ENCODE measurements around the gene ABHD2. TPM values are rescaled to one million over a fixed set of nuclear protein-coding genes. Genes with fewer than 3 reads are reported as not detected.

The ABHD2 gene
- total RNA-seq, 1 donor from 2014 or later = 53.1 TPM

DNA sequence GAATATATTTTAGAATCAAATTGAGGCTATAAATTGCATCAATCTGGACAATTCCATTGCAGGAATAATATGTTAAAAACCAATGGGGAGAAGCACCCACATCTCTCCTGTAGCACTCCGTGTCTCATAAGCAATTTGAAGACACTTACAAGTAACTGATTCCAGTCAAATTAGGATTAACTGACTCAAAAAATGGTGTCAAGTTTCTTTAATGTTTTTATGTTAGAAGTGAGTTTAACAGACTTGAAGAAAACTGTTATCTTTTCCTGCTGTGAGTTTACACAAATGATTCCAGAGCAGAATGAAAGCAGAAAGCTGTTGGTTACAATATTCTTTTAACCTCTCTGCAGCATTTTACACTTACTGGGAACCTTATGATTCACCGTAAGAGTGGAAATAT lies 109.9 kb downstream of the ABHD2 start:
- H3K27ac Mint-ChIP-seq = peak overlapping the region; percentile 95
- peak overlapping the region; percentile 1 for H3K4me3 Mint-ChIP-seq (ENCODE audit: low read depth)
- peaks cover 38% of the 10 kb centered on the region for H3K4me1 Mint-ChIP-seq (ENCODE audit: low read depth)
- no peaks in the 10 kb centered on the region for H3K27me3 Mint-ChIP-seq
- H3K36me3 Mint-ChIP-seq (ENCODE audit: insufficient read depth) = peaks cover 4% of the 10 kb centered on the region
- DNase-seq (ENCODE audit: low spot score, unreplicated experiment) = no peak
- TF ChIP-seq, protein P1, sequence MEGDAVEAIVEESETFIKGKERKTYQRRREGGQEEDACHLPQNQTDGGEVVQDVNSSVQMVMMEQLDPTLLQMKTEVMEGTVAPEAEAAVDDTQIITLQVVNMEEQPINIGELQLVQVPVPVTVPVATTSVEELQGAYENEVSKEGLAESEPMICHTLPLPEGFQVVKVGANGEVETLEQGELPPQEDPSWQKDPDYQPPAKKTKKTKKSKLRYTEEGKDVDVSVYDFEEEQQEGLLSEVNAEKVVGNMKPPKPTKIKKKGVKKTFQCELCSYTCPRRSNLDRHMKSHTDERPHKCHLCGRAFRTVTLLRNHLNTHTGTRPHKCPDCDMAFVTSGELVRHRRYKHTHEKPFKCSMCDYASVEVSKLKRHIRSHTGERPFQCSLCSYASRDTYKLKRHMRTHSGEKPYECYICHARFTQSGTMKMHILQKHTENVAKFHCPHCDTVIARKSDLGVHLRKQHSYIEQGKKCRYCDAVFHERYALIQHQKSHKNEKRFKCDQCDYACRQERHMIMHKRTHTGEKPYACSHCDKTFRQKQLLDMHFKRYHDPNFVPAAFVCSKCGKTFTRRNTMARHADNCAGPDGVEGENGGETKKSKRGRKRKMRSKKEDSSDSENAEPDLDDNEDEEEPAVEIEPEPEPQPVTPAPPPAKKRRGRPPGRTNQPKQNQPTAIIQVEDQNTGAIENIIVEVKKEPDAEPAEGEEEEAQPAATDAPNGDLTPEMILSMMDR (IDR thresholded peaks at IDR 0.05; ENCODE audit: unreplicated experiment) = no peak
- H3K9me3 Mint-ChIP-seq (ENCODE audit: low read depth) = no peaks in the 10 kb centered on the region

DNA sequence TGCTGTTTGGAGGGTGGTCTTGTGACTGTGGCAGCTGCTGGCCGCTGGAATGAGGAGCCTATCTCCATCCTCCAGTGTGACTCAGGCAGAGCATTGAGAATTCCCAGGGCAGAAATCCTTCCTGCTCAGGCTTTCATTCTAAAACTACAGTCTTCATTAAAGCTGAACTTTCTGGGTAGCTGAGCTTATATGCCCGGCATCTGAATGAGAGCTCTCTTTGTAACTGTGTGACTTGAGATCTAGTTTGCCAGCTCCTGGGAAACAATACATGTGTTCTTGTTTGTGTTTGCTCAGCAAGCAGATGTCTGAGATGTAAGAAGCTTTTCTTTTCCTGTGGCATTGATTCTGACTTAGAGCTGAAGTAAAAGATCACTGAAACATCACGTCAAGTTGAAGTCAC lies 110.7 kb downstream of the ABHD2 start:
- no peak for DNase-seq (ENCODE audit: low spot score, unreplicated experiment)
- peak overlapping the region; percentile 3 for H3K4me3 Mint-ChIP-seq (ENCODE audit: low read depth)
- H3K4me1 Mint-ChIP-seq (ENCODE audit: low read depth) = peaks cover 38% of the 10 kb centered on the region
- no peaks in the 10 kb centered on the region for H3K27me3 Mint-ChIP-seq
- H3K36me3 Mint-ChIP-seq (ENCODE audit: insufficient read depth) = peaks cover 3% of the 10 kb centered on the region
- no peaks in the 10 kb centered on the region for H3K9me3 Mint-ChIP-seq (ENCODE audit: low read depth)
- TF ChIP-seq, protein P1 (IDR thresholded peaks at IDR 0.05; ENCODE audit: unreplicated experiment) = no peak
- peak overlapping the region; percentile 95 for H3K27ac Mint-ChIP-seq

DNA sequence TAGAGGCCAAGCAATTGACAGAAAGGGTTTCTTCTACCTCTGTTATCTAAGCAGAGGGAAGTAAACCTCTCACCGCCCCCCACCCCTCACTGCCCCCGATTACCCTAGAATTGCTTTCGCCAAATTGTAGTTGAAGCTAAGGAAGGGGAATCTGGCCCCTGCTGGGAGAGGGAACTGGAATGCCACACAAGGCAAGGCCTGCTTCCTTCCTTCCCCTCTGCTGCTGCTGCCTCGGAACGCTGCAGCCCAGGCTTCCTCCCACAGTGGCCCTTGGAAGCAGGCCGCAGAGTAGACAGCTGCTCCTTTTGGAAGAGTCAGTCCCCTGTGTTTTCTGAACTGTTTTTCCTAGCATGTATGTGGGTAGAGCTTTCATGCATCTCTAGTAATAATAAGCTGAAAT lies 111.5 kb downstream of the ABHD2 start:
- TF ChIP-seq, protein P1 (IDR thresholded peaks at IDR 0.05; ENCODE audit: unreplicated experiment) = no peak
- peaks cover 38% of the 10 kb centered on the region for H3K4me1 Mint-ChIP-seq (ENCODE audit: low read depth)
- no peak for DNase-seq (ENCODE audit: low spot score, unreplicated experiment)
- H3K27ac Mint-ChIP-seq = peak overlapping the region; percentile 95
- no peaks in the 10 kb centered on the region for H3K9me3 Mint-ChIP-seq (ENCODE audit: low read depth)
- no peaks in the 10 kb centered on the region for H3K27me3 Mint-ChIP-seq
- no peak overlapping the region for H3K4me3 Mint-ChIP-seq (ENCODE audit: low read depth)
- H3K36me3 Mint-ChIP-seq (ENCODE audit: insufficient read depth) = peaks cover 3% of the 10 kb centered on the region

DNA sequence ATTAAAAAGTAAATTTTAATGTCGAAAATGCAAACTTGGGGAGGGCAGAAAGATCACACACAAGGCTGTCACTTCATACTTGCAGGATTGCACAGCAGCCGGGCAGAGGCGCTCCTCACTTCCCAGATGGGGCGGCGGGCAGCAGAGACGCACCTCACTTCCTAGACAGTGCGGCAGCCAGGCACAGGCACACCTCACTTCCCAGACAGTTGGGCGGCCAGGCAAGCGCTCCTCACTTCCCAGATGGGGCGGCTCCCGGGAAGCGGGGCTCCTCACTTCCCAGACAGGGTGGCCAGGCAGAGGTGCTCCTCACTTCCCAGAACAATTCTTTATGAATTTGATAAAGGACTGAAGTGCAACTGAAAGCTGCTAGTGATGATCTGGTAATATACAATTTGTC lies 111.9 kb downstream of the ABHD2 start:
- Mint-ChIP-seq H3K4me3 (ENCODE audit: low read depth) (no peak overlapping the region), H3K9me3 (ENCODE audit: low read depth) (no peaks in the 10 kb centered on the region), H3K36me3 (ENCODE audit: insufficient read depth) (peaks cover 3% of the 10 kb centered on the region), H3K27ac (peak overlapping the region; percentile 73), H3K27me3 (no peaks in the 10 kb centered on the region), H3K4me1 (ENCODE audit: low read depth) (peaks cover 38% of the 10 kb centered on the region)
- DNase-seq (ENCODE audit: low spot score, unreplicated experiment) = no peak
- TF ChIP-seq, protein P1 (IDR thresholded peaks at IDR 0.05; ENCODE audit: unreplicated experiment) = no peak

DNA sequence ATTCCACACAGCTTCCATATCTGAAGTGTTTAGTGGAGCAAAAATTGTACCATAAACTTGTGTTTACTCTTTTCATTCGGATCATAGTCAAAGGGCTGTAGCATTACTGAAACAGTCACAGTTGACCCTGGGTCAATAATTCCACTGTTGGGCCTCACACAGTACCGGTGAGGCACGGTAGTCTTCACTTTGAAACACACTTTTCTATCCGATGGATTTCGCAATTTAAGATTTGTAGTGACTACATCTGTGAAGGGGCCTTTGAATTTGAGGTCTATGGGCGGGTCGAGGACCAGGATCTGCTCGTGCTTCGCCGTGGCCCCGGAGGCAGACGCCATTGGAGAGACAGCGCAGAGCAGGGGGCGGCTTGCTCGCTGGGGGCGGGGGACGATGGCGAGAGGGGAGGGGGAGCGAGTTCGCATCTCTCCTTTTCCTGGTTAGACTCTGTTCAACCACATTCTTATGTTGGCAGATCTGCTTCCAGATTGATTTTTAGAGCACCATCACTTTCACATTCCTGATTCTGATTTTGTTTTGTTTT lies 113.3 kb downstream of the ABHD2 start:
- Mint-ChIP-seq H3K4me1 (ENCODE audit: low read depth) (peaks cover 36% of the 10 kb centered on the region), H3K36me3 (ENCODE audit: insufficient read depth) (peaks cover 1% of the 10 kb centered on the region), H3K27me3 (no peaks in the 10 kb centered on the region), H3K27ac (no peak overlapping the region), H3K9me3 (ENCODE audit: low read depth) (no peaks in the 10 kb centered on the region), H3K4me3 (ENCODE audit: low read depth) (no peak overlapping the region)
- TF ChIP-seq, protein P1 (IDR thresholded peaks at IDR 0.05; ENCODE audit: unreplicated experiment) = no peak
- DNase-seq (ENCODE audit: low spot score, unreplicated experiment) = no peak

Measured in progenitor cell of endocrine pancreas (in vitro differentiated cells).